ENCODE results near the gene MYDGF. TPM values are rescaled to one million over a fixed set of nuclear protein-coding genes. Genes with fewer than 3 reads are reported as not detected.

MYDGF gene
- polyA plus RNA-seq, 1 experiment = 126 TPM

- CTCF ChIA-PET = no interaction called here
- no peaks in the 10 kb centered on the region; the same call in 1 of the 2 replicates for H3K9me3 ChIP-seq (ENCODE audit: control insufficient read depth, insufficient read depth, low read length)
- POLR2A ChIA-PET = no interaction called here
- no peak for DNase-seq (ENCODE audit: low read depth, low spot score)
- TF ChIP-seq, protein P1, sequence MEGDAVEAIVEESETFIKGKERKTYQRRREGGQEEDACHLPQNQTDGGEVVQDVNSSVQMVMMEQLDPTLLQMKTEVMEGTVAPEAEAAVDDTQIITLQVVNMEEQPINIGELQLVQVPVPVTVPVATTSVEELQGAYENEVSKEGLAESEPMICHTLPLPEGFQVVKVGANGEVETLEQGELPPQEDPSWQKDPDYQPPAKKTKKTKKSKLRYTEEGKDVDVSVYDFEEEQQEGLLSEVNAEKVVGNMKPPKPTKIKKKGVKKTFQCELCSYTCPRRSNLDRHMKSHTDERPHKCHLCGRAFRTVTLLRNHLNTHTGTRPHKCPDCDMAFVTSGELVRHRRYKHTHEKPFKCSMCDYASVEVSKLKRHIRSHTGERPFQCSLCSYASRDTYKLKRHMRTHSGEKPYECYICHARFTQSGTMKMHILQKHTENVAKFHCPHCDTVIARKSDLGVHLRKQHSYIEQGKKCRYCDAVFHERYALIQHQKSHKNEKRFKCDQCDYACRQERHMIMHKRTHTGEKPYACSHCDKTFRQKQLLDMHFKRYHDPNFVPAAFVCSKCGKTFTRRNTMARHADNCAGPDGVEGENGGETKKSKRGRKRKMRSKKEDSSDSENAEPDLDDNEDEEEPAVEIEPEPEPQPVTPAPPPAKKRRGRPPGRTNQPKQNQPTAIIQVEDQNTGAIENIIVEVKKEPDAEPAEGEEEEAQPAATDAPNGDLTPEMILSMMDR (IDR thresholded peaks at IDR 0.05; ENCODE audit: low read depth, low read length) = no peak
- H3K4me3 ChIP-seq (ENCODE audit: low read depth, low read length) = no peak overlapping the region
- no peak overlapping the region for H3K27ac ChIP-seq (ENCODE audit: low read depth, low read length)
- no peaks in the 10 kb centered on the region for H3K27me3 ChIP-seq (ENCODE audit: control insufficient read depth, insufficient read depth, low read length)
These were observed 30.5 kb upstream of the MYDGF start for GRCh38 chr19:4700693-4700970.

- H3K27ac ChIP-seq (ENCODE audit: low read depth, low read length) = no peak overlapping the region
- POLR2A ChIA-PET = no interaction called here
- TF ChIP-seq, protein P1 (IDR thresholded peaks at IDR 0.05; ENCODE audit: low read depth, low read length) = no peak
- CTCF ChIA-PET = no interaction called here
- no peaks in the 10 kb centered on the region for H3K27me3 ChIP-seq (ENCODE audit: control insufficient read depth, insufficient read depth, low read length)
- no peak for DNase-seq (ENCODE audit: low read depth, low spot score)
- H3K9me3 ChIP-seq (ENCODE audit: control insufficient read depth, insufficient read depth, low read length) = no peaks in the 10 kb centered on the region; the same call in 1 of the 2 replicates
- H3K4me3 ChIP-seq (ENCODE audit: low read depth, low read length) = no peak overlapping the region
These were observed 29.9 kb upstream of the MYDGF start for GRCh38 chr19:4699826-4700692.

DNA sequence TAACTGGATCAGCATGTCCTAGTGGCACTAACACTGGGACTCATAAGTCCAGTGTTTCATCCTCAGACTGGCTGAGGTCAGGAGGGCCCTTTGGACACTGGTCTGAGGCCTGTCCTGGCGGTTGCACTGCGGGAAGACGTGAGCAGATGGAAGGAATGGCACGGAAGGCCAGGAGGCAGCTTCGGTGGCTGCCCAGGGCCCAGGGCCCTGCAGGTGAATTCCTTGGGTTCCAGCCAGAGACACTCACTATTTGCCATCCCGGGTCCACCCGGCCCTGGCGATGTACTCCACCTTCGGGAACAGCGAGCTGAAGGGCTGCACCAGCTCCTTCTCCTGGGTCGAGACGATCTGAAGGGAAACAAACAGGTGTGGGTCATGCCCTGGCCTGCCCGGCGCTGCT lies 27.2 kb upstream of the MYDGF start:
- TF ChIP-seq, protein P1 (IDR thresholded peaks at IDR 0.05; ENCODE audit: low read depth, low read length) = no peak
- no peak for DNase-seq (ENCODE audit: low read depth, low spot score)
- ChIA-PET CTCF (no interaction called here), POLR2A (no interaction called here)
- Histone ChIP-seq H3K27me3 (ENCODE audit: control insufficient read depth, insufficient read depth, low read length) (no peaks in the 10 kb centered on the region), H3K4me3 (ENCODE audit: low read depth, low read length) (no peak overlapping the region), H3K9me3 (ENCODE audit: control insufficient read depth, insufficient read depth, low read length) (no peaks in the 10 kb centered on the region; the same call in 1 of the 2 replicates), H3K27ac (ENCODE audit: low read depth, low read length) (peak overlapping the region; percentile 57)

DNA sequence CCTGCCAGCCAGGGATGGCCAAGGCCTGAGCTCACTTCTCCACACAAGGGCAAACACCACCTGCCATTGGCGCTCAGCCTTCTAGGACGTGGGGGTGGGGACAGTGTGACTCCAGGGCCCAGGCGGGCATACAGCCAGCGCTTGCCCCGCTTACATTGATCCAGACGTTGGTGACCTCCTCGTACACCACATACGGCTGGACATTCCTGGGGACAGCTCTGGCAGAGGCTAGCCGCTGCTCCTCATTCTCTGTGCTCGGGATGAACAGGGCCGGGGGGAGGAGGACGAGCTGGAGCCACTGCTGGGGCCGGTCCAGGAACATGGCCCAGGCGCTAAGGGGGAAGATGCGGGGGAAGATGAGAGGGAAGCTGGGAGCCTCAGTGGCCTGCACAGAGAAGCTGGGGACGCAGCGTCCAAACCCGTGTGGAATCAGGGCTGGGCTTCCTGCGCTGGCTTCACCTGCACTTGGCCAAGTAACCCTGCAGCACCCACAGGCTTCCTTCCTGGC lies 25.1 kb upstream of the MYDGF start:
- Histone ChIP-seq H3K27me3 (ENCODE audit: control insufficient read depth, insufficient read depth, low read length) (no peaks in the 10 kb centered on the region), H3K9me3 (ENCODE audit: control insufficient read depth, insufficient read depth, low read length) (no peaks in the 10 kb centered on the region; the same call in 1 of the 2 replicates), H3K4me3 (ENCODE audit: low read depth, low read length) (no peak overlapping the region), H3K27ac (ENCODE audit: low read depth, low read length) (peak overlapping the region; percentile 87)
- TF ChIP-seq, protein P1 (IDR thresholded peaks at IDR 0.05; ENCODE audit: low read depth, low read length) = no peak
- CTCF ChIA-PET = interaction anchor here (1.0 kb wide), 1 partner anchor 59 kb away, joined by 3 read pairs; no protein-coding TSS in a partner anchor
- DNase-seq (ENCODE audit: low read depth, low spot score) = no peak
- POLR2A ChIA-PET = no interaction called here

DNA sequence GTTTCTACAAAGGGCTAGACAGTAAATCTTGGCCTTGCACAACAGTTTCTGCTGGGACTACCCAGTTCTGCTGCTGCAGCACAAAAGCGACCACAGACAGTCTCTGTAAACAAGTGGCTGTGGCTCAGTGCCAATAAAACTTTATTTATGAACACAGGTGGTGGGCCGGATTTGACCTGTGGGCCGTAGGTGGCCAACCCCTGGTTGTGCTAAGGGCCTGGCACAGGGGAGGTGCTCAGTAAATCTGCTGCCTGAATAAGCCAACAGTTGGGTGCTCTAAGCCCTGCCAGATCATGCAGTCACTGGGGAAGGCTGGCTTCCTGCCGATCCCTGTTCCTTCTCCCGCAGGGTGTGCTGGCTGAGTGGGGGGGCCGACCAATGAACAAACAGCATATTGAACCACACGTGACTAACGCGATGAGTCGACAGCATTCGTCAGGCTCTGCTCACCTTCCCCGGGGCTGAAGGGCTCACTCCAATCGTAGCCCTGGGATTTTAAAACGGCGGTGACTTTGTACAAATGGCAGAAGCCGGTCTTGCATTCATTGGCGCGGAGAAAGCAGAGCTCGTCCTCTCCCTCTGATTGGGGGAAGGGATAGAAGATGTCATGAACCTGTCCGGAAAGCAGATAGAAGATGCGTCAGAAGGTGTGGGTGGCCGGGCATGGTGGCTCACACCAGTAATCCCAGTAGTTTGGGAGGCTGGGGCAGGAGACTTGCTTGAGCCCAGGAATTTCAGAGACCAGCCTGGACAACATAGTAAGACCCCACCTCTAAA lies 24.3 kb upstream of the MYDGF start:
- TF ChIP-seq, protein P1 (IDR thresholded peaks at IDR 0.05; ENCODE audit: low read depth, low read length) = no peak
- H3K27ac ChIP-seq (ENCODE audit: low read depth, low read length) = peak overlapping the region; percentile 87
- H3K9me3 ChIP-seq (ENCODE audit: control insufficient read depth, insufficient read depth, low read length) = no peaks in the 10 kb centered on the region
- H3K4me3 ChIP-seq (ENCODE audit: low read depth, low read length) = no peak overlapping the region
- CTCF ChIA-PET = interaction anchor here (1.0 kb wide), 1 partner anchor 58 kb away, joined by 3 read pairs; no protein-coding TSS in a partner anchor
- POLR2A ChIA-PET = no interaction called here
- H3K27me3 ChIP-seq (ENCODE audit: control insufficient read depth, insufficient read depth, low read length) = no peaks in the 10 kb centered on the region
- DNase-seq (ENCODE audit: low read depth, low spot score) = peak; percentile 85

All from AG04450 (cell line).